ENCODE measurements around the gene LRRC26.

GRCh38 chr9:137218754-137219271, 49.0 kb upstream of the LRRC26 start:
- TF ChIP-seq GATA2 (IDR thresholded peaks at IDR 0.05; ENCODE audit: insufficient read depth, insufficient read length, low read depth, low read length) (no peak), POLR2A (IDR thresholded peaks at IDR 0.05; ENCODE audit: low read depth, low read length) (no peak)
- TF ChIP-seq, protein P1, sequence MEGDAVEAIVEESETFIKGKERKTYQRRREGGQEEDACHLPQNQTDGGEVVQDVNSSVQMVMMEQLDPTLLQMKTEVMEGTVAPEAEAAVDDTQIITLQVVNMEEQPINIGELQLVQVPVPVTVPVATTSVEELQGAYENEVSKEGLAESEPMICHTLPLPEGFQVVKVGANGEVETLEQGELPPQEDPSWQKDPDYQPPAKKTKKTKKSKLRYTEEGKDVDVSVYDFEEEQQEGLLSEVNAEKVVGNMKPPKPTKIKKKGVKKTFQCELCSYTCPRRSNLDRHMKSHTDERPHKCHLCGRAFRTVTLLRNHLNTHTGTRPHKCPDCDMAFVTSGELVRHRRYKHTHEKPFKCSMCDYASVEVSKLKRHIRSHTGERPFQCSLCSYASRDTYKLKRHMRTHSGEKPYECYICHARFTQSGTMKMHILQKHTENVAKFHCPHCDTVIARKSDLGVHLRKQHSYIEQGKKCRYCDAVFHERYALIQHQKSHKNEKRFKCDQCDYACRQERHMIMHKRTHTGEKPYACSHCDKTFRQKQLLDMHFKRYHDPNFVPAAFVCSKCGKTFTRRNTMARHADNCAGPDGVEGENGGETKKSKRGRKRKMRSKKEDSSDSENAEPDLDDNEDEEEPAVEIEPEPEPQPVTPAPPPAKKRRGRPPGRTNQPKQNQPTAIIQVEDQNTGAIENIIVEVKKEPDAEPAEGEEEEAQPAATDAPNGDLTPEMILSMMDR (IDR thresholded peaks at IDR 0.05; ENCODE audit: extremely low read depth in 1 of 2, insufficient read depth in 1 of 2, low read depth in 1 of 2, low read length in 2 of 2), result no peak

All from endothelial cell of umbilical vein (primary cell).